Measurements from ENCODE around the gene THADA.

- TF ChIP-seq POLR2A (IDR thresholded peaks at IDR 0.05) (no peak), CTCF (IDR thresholded peaks at IDR 0.05) (no peak)
Observed at GRCh38 chr2:43534569-43534968, 61.3 kb downstream of the THADA start.
